Measurements from ENCODE around the gene RAPGEF1.

DNA sequence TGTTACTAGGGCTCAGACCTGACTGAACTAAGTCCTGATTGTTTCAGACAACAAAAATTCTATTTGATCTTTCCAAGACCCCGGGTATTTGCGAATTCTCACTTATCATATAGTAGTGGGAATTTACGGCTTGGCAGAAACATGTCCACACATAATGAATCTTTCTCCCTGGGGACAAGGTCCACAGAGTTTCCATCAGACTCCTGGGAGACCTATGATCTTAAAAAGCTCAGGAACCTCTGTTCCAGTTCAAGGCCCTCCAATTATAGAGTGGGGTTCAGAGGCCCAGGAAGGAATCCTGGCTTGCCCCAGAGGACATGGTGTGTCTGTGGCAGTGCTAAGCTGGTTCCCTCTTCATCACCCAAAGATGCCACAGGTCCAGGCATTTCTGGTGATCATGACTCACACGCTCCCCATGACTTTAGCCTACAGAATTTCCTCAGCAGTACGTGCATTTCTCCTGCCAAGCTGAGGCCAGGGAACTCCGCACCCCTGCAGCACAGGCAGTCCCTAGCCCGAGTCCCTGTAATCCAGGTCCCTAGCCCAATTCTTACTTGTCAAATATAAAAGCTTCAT is 12.6 kb downstream of the RAPGEF1 start:
- TF ChIP-seq CTCF (IDR thresholded peaks at IDR 0.05) (no peak), POLR2AphosphoS5 (IDR thresholded peaks at IDR 0.05; ENCODE audit: insufficient read depth in 1 of 2, low read depth in 1 of 2) (peak; percentile 21 to 34), POLR2A (IDR thresholded peaks at IDR 0.05) (no peak)

All from vagina (tissue), 2 donors.